H1 (cell line): Measurements from ENCODE around the gene OR52E4. TPM values are rescaled to one million over a fixed set of nuclear protein-coding genes. Genes with fewer than 3 reads are reported as not detected.

Source experiments
- ATF2 ChIP-seq: IDR thresholded peaks from 2 replicates; pipeline ENCODE4 v1.6.1; 2012; ENCODE audit warnings: low read length, inconsistent platforms
- CTCF ChIP-seq, 3 experiments: IDR thresholded peaks; 1 replicate in 2 of 3; 2 replicates in 1 of 3; pipeline versions ENCODE4 v1.5.1 to v1.6.1; 2011; ENCODE audit warnings: low read length in 3 of 3, mild to moderate bottlenecking in 3 of 3, inconsistent platforms in 2 of 3, low read depth in 1 of 3, moderate library complexity in 1 of 3; ENCODE audit not compliant: insufficient read depth in 1 of 3; ENCODE audit errors: control extremely low read depth in 1 of 3
- POU5F1 ChIP-seq: IDR thresholded peaks from 2 replicates; pipeline ENCODE4 v1.6.1; 2011; ENCODE audit warnings: low read depth, mild to moderate bottlenecking, low read length, moderate library complexity
- polyA plus RNA-seq, 7 experiments: library from polyadenylated mRNA; depleted of rRNA in 3 of 7; stranded (reverse) in 5 of 7; unstranded in 2 of 7; fragments of >200 nt in 5 of 7; fragments of 200-250 nt in 2 of 7; gene quantifications; 1 replicate in 5 of 7; 2 replicates in 1 of 7; 4 replicates in 1 of 7; pipeline versions ENCODE4 v1.2.1 to v1.2.3, GENCODE V29; 2011 to 2013; ENCODE audit warnings: missing spikeins in 2 of 7, mixed read lengths in 2 of 7
- total RNA-seq: library from RNA; stranded (reverse); fragmentation: NEBNext Ultra II Directional; extraction: Animal tissue kit (Norgen Biotek cat#: 25700); gene quantifications from 2 replicates; pipeline ENCODE4 v1.2.1, GENCODE V29; 2021

OR52E4 gene
- total and polyA plus RNA-seq, 2 of the 8 experiments (the other 6 are each of a cell fraction or from before 2014, with no cell fraction given) = not detected

DNA sequence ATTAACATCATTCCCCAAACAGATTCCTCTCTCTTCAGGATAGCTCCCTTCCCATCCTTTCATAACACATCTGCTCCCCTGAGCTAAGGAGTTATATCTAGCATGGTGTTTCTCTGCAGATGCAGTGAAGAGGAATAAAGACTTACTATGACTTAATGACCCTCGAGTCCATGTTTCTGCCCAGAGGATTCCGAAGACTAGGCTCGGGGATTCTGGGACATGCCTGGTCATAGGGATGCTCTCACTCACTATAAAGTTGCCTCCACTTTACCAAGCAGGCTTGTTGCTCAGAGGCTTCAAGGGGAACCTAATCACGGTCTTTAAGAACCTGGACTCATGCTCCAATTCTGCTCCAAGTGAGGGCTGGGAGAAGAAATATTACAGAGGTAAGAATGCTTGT is at the start of gene OR52E4 (continued):
- TF ChIP-seq CTCF (IDR thresholded peaks at IDR 0.05; ENCODE audit: control extremely low read depth in 1 of 3, insufficient read depth in 1 of 3, low read depth in 1 of 3, low read length in 3 of 3) (no peak), POU5F1 (no peak), ATF2 (no peak)
